ENCODE results near the gene GMPPB. TPM values are rescaled to one million over a fixed set of nuclear protein-coding genes. Genes with fewer than 3 reads are reported as not detected.

GMPPB gene
- total and polyA plus RNA-seq, 2 of the 8 experiments (the other 6 are each of a cell fraction or from before 2014, with no cell fraction given) = 20.9 to 23.9 TPM

GRCh38 chr3:49727924-49728361, 4.2 kb upstream of the GMPPB start:
- CTCF ChIA-PET (ENCODE audit: partially characterized antibody) = no interaction called here
- Histone ChIP-seq H3K14ac (ENCODE audit: insufficient read length) (no peak overlapping the region), H3K18ac (ENCODE audit: extremely low read depth, low read length) (no peak overlapping the region), H3K36me3 (ENCODE audit: control insufficient read depth in 2 of 4, insufficient read depth in 4 of 4, low read length in 3 of 4) (peaks cover 10 to 32% (median 27%) of the 10 kb centered on the region in 4 experiments), H3K4me1 (replicated peaks in 1 of 4; ENCODE audit: control insufficient read depth in 3 of 4, insufficient read depth in 4 of 4, low read length in 3 of 4) (peaks cover 0 to 10% (median 5%) of the 10 kb centered on the region in 4 experiments; a peak in 6 of 7 replicates), H4K20me1 (replicated peaks in 1 of 2; ENCODE audit: control insufficient read depth in 1 of 2, insufficient read depth in 2 of 2, low read length in 2 of 2) (peaks cover 0 to 7% of the 10 kb centered on the region in 2 experiments), H3K4me3 (ENCODE audit: extremely low read depth in 1 of 4, insufficient read depth in 2 of 4, low read depth in 3 of 4, low read length in 4 of 4) (no peak overlapping the region), H2BK5ac (ENCODE audit: low read depth, low read length) (no peak overlapping the region), H3K9ac (replicated peaks in 1 of 4; ENCODE audit: extremely low read depth in 1 of 4, low read depth in 3 of 4, low read length in 3 of 4) (no peak overlapping the region), H4K5ac (ENCODE audit: insufficient read length, low read depth, low read length) (no peak overlapping the region), H4K91ac (replicated peaks; ENCODE audit: insufficient read length, low read length) (no peak overlapping the region), H3K79me1 (ENCODE audit: low read depth, low read length) (peaks cover under 1% of the 10 kb centered on the region; the same call in 1 of the 2 replicates), H3K4ac (replicated peaks; ENCODE audit: insufficient read length, low read depth, low read length) (no peak overlapping the region), H2BK120ac (replicated peaks; ENCODE audit: low read depth, low read length) (no peak overlapping the region), H2AK5ac (ENCODE audit: low read depth, low read length) (no peak overlapping the region), H3K27ac (ENCODE audit: low read depth, low read length) (no peak overlapping the region), H2BK15ac (ENCODE audit: low read length) (no peak overlapping the region), H3K4me2 (ENCODE audit: insufficient read depth in 1 of 2, low read depth in 2 of 2, low read length in 2 of 2) (no peak overlapping the region), H2AFZ (ENCODE audit: low read length) (no peak overlapping the region), H2BK20ac (ENCODE audit: low read length) (no peak overlapping the region), H3K23me2 (ENCODE audit: low read depth, low read length) (peaks cover 6% of the 10 kb centered on the region; the same call in 1 of the 2 replicates), H3K27me3 (replicated peaks in 1 of 4; ENCODE audit: control insufficient read depth in 3 of 4, extremely low read depth in 1 of 4, insufficient read depth in 3 of 4, low read length in 3 of 4) (no peaks in the 10 kb centered on the region), H3K56ac (replicated peaks; ENCODE audit: insufficient read length, low read depth, low read length) (no peak overlapping the region), H4K8ac (ENCODE audit: extremely low read depth, insufficient read depth, low read length) (no peak overlapping the region), H3K79me2 (ENCODE audit: control insufficient read depth in 1 of 2, insufficient read depth in 2 of 2, low read length in 2 of 2) (peaks cover 0 to 5% of the 10 kb centered on the region in 2 experiments; a peak in 1 of 4 replicates), H3K9me3 (ENCODE audit: insufficient read depth in 2 of 2, low read depth in 1 of 2, low read length in 1 of 2) (no peaks in the 10 kb centered on the region), H3K23ac (ENCODE audit: insufficient read length) (no peak overlapping the region), H2BK12ac (ENCODE audit: low read depth, low read length) (0 out of 2 replicates have a peak overlapping the region, but pooled peaks have one; percentile 55)
- no peak for FAIRE-seq
- no peak for DNase-seq (ENCODE audit: low read depth in 1 of 2, low spot score in 2 of 2)
- POLR2A ChIA-PET (ENCODE audit: partially characterized antibody) = interaction anchor here (2.4 kb wide), 1 partner anchor 10 kb away, joined by 6 read pairs; no protein-coding TSS in a partner anchor
- WGBS, 2 experiments (ENCODE audit: extremely low coverage in 1 of 2, insufficient coverage in 1 of 2, insufficient read length in 1 of 2, insufficient replicate concordance in 2 of 2, low coverage in 1 of 2, low lambda C conversion rate in 2 of 2, missing lambda C conversion rate in 1 of 2) = 92% methylated on average over 15 of the region's 15 CpGs; no CpG with 5 or more reads in 1 of the 2 experiments
- TF ChIP-seq EP300 (IDR thresholded peaks at IDR 0.05; ENCODE audit: borderline replicate concordance in 1 of 2, low read depth in 2 of 2, low read length in 2 of 2) (no peak), RXRA (IDR thresholded peaks at IDR 0.05; ENCODE audit: insufficient read depth, low read depth, low read length) (no peak)

All from H1 (cell line).